Erythroblast (primary cell): ENCODE results near the gene ADISSP.

Experiments
- GATA1 ChIP-seq: IDR thresholded peaks from 2 replicates; pipeline ENCODE4 v1.6.1; 2011; ENCODE audit warnings: low read depth, mild to moderate bottlenecking, control low read depth, low read length, moderate library complexity
- POLR2A ChIP-seq: IDR thresholded peaks from 2 replicates; pipeline ENCODE4 v1.6.1; 2011; ENCODE audit warnings: mild to moderate bottlenecking, low read length

DNA sequence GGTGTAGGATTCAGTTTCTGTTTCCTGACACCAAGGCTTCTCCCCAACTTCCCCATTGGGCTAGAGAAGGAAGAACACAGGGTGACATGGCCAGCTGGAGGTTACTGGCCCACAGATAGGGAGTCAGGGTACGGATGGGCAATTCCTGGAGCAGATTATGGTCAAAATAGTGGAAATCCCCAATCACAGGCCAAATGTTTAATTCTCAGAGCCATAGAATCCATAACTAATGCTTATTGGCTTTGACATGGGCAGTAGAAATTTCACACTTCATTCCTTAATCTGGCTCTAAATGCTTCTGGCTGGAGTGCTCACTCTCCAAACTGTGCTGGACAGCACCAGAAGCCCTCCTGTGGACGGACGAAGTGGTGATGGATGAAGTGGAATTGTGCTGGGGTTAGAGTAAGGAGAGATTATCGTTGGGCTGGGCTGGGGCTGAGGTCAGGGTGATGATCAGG is 56.0 kb downstream of the ADISSP start:
- TF ChIP-seq POLR2A (no peak), GATA1 (no peak)
